Sigmoid colon (tissue), 4 donors: ENCODE measurements around the gene STK4.

Source experiments
- CTCF ChIP-seq, 4 experiments: fragments of 450-650 bp in 3 of 4; fragments of 200-600 bp in 1 of 4; IDR thresholded peaks; one replicate each; pipeline ENCODE4 v1.5.1; 2016 to 2019; ENCODE audit warnings: antibody characterized with exemption in 4 of 4, mild to moderate bottlenecking in 3 of 4, moderate library complexity in 2 of 4
- POLR2AphosphoS5 ChIP-seq, 4 donors: sonication (generic); formaldehyde crosslinking; IDR thresholded peaks; one replicate each; pipeline ENCODE4 v1.6.1; 2017; ENCODE audit warnings: antibody characterized with exemption in 4 of 4

GRCh38 chr20:45064812-45065211 is 98.5 kb downstream of the STK4 start:
- TF ChIP-seq CTCF (IDR thresholded peaks at IDR 0.05) (no peak), POLR2AphosphoS5 (IDR thresholded peaks at IDR 0.05) (no peak)
